Central memory CD8-positive, alpha-beta T cell (primary cell): Measurements from ENCODE around the gene FAF2.

Source experiments
- ATAC-seq: fragments of 150-1000 bp; cut with Tn5 transposase; replicated peaks from 2 replicates; pipeline ENCODE4 v1.10.0; 2022; ENCODE audit warnings: mild to moderate bottlenecking, moderate FRiP score, moderate number of reproducible peaks; ENCODE audit not compliant: poor library complexity, severe bottlenecking; ENCODE audit errors: extremely low read depth
- DNase-seq, 2 donors: peaks; one replicate each; pipeline ENCODE4 v3.0.0; 2021; ENCODE audit warnings: low spot score in 2 of 2
- H3K27ac Mint-ChIP-seq: one replicate; pipeline ENCODE4 v1.8.0; 2022; ENCODE audit warnings: low read depth, mild to moderate bottlenecking, moderate library complexity, mixed read lengths
- H3K27me3 Mint-ChIP-seq: one replicate; pipeline ENCODE4 v1.8.0; 2022; ENCODE audit warnings: mixed read lengths
- H3K36me3 Mint-ChIP-seq: one replicate; pipeline ENCODE4 v1.8.0; 2022; ENCODE audit warnings: mild to moderate bottlenecking, moderate library complexity, mixed read lengths; ENCODE audit not compliant: insufficient read depth
- H3K4me1 Mint-ChIP-seq: one replicate; pipeline ENCODE4 v1.8.0; 2022; ENCODE audit warnings: mixed read lengths
- H3K4me3 Mint-ChIP-seq: one replicate; pipeline ENCODE4 v1.8.0; 2022; ENCODE audit warnings: mild to moderate bottlenecking, moderate library complexity, mixed read lengths
- H3K9me3 Mint-ChIP-seq: one replicate; pipeline ENCODE4 v1.8.0; 2022; ENCODE audit warnings: mixed read lengths

FAF2 gene

GRCh38 chr5:176412517-176413254 lies 35.5 kb upstream of the FAF2 start:
- Mint-ChIP-seq H3K27ac (peak overlapping the region; percentile 71), H3K4me1 (peaks cover 58% of the 10 kb centered on the region), H3K9me3 (no peaks in the 10 kb centered on the region), H3K36me3 (peaks cover 22% of the 10 kb centered on the region), H3K4me3 (no peak overlapping the region), H3K27me3 (no peaks in the 10 kb centered on the region)
- DNase-seq (no peak), ATAC-seq (no peak)

GRCh38 chr5:176413255-176413565 lies 35.0 kb upstream of the FAF2 start:
- ATAC-seq (no peak), DNase-seq (no peak)
- no peak overlapping the region for H3K4me3 Mint-ChIP-seq

GRCh38 chr5:176413709-176414191 lies 34.4 kb upstream of the FAF2 start:
- peaks cover 58% of the 10 kb centered on the region for H3K4me1 Mint-ChIP-seq
- H3K36me3 Mint-ChIP-seq: peaks cover 22% of the 10 kb centered on the region
- no peak overlapping the region for H3K4me3 Mint-ChIP-seq

More at GRCh38 chr5:176413255-176413565, 35.0 kb upstream of the FAF2 start:
- H3K4me1 Mint-ChIP-seq: peaks cover 58% of the 10 kb centered on the region
- no peak overlapping the region for H3K27ac Mint-ChIP-seq
- no peaks in the 10 kb centered on the region for H3K27me3 Mint-ChIP-seq
- H3K9me3 Mint-ChIP-seq: no peaks in the 10 kb centered on the region
- peaks cover 22% of the 10 kb centered on the region for H3K36me3 Mint-ChIP-seq

GRCh38 chr5:176414704-176415103 lies 33.5 kb upstream of the FAF2 start:
- Mint-ChIP-seq H3K9me3 (no peaks in the 10 kb centered on the region), H3K27me3 (no peaks in the 10 kb centered on the region), H3K27ac (peak overlapping the region; percentile 91), H3K4me1 (peaks cover 58% of the 10 kb centered on the region), H3K36me3 (peaks cover 20% of the 10 kb centered on the region), H3K4me3 (peak overlapping the region; percentile 77)
- DNase-seq: no peak
- no peak for ATAC-seq

More at GRCh38 chr5:176413709-176414191, 34.4 kb upstream of the FAF2 start:
- H3K27me3 Mint-ChIP-seq: no peaks in the 10 kb centered on the region
- DNase-seq (no peak), ATAC-seq (no peak)
- no peaks in the 10 kb centered on the region for H3K9me3 Mint-ChIP-seq
- H3K27ac Mint-ChIP-seq: peak overlapping the region; percentile 91

- H3K36me3 Mint-ChIP-seq: peaks cover 18% of the 10 kb centered on the region
- no peak for DNase-seq
- peak overlapping the region; percentile 91 for H3K27ac Mint-ChIP-seq
- peak overlapping the region; percentile 77 for H3K4me3 Mint-ChIP-seq
- H3K27me3 Mint-ChIP-seq: no peaks in the 10 kb centered on the region
- ATAC-seq: no peak
- H3K4me1 Mint-ChIP-seq: peaks cover 58% of the 10 kb centered on the region
- H3K9me3 Mint-ChIP-seq: no peaks in the 10 kb centered on the region
Measured at GRCh38 chr5:176415240-176415951, 32.8 kb upstream of the FAF2 start.

GRCh38 chr5:176415952-176416924 lies 31.9 kb upstream of the FAF2 start, which contains the start of gene CLTB:
CLTB (minus strand) TSS chr5:176416539; CDS start chr5:176416363, 176 bp downstream.
- H3K27ac Mint-ChIP-seq: peak within 1 kb of the TSS; percentile 91
- ATAC-seq (peak; percentile 91), DNase-seq (peak; percentile 71)
- H3K36me3 Mint-ChIP-seq: peaks cover 11% of the 10 kb centered on the region
- peak within 1 kb of the TSS; percentile 77 for H3K4me3 Mint-ChIP-seq
- H3K4me1 Mint-ChIP-seq: peaks cover 51% of the 10 kb centered on the region
- no peaks in the 10 kb centered on the region for H3K27me3 Mint-ChIP-seq
- H3K9me3 Mint-ChIP-seq: no peaks in the 10 kb centered on the region

GRCh38 chr5:176416965-176417364 lies 31.2 kb upstream of the FAF2 start:
- ATAC-seq: no peak
- peak overlapping the region; percentile 91 for H3K27ac Mint-ChIP-seq

GRCh38 chr5:176418251-176418650 lies 29.9 kb upstream of the FAF2 start:
- Mint-ChIP-seq H3K4me3 (no peak overlapping the region), H3K4me1 (peaks cover 32% of the 10 kb centered on the region), H3K27ac (peak overlapping the region; percentile 57), H3K27me3 (no peaks in the 10 kb centered on the region), H3K36me3 (peaks cover 11% of the 10 kb centered on the region), H3K9me3 (no peaks in the 10 kb centered on the region)
- DNase-seq (no peak), ATAC-seq (no peak)

More at GRCh38 chr5:176416965-176417364, 31.2 kb upstream of the FAF2 start:
- peaks cover 44% of the 10 kb centered on the region for H3K4me1 Mint-ChIP-seq
- peaks cover 11% of the 10 kb centered on the region for H3K36me3 Mint-ChIP-seq
- DNase-seq: no peak
- peak overlapping the region; percentile 77 for H3K4me3 Mint-ChIP-seq
- no peaks in the 10 kb centered on the region for H3K27me3 Mint-ChIP-seq
- no peaks in the 10 kb centered on the region for H3K9me3 Mint-ChIP-seq

GRCh38 chr5:176420086-176420485 lies 28.1 kb upstream of the FAF2 start:
- Mint-ChIP-seq H3K4me3 (no peak overlapping the region), H3K27ac (no peak overlapping the region), H3K27me3 (no peaks in the 10 kb centered on the region), H3K9me3 (no peaks in the 10 kb centered on the region), H3K36me3 (peaks cover 6% of the 10 kb centered on the region), H3K4me1 (peaks cover 14% of the 10 kb centered on the region)
- no peak for ATAC-seq
- no peak for DNase-seq

- H3K27me3 Mint-ChIP-seq: no peaks in the 10 kb centered on the region
- H3K27ac Mint-ChIP-seq: no peak overlapping the region
- H3K4me1 Mint-ChIP-seq: peaks cover 7% of the 10 kb centered on the region
- DNase-seq (no peak), ATAC-seq (no peak)
- no peak overlapping the region for H3K4me3 Mint-ChIP-seq
- H3K36me3 Mint-ChIP-seq: no peaks in the 10 kb centered on the region
- no peaks in the 10 kb centered on the region for H3K9me3 Mint-ChIP-seq
Measured at GRCh38 chr5:176420972-176421544, 27.1 kb upstream of the FAF2 start.

GRCh38 chr5:176424181-176424580 lies 24.0 kb upstream of the FAF2 start:
- no peak overlapping the region for H3K4me3 Mint-ChIP-seq
- H3K36me3 Mint-ChIP-seq: no peaks in the 10 kb centered on the region
- no peaks in the 10 kb centered on the region for H3K27me3 Mint-ChIP-seq
- no peak overlapping the region for H3K27ac Mint-ChIP-seq
- H3K4me1 Mint-ChIP-seq: no peaks in the 10 kb centered on the region
- H3K9me3 Mint-ChIP-seq: no peaks in the 10 kb centered on the region
- DNase-seq (no peak), ATAC-seq (no peak)

GRCh38 chr5:176425138-176425537 lies 23.0 kb upstream of the FAF2 start:
- Mint-ChIP-seq H3K36me3 (no peaks in the 10 kb centered on the region), H3K4me3 (no peak overlapping the region), H3K9me3 (no peaks in the 10 kb centered on the region), H3K27me3 (no peaks in the 10 kb centered on the region), H3K4me1 (peaks cover 3% of the 10 kb centered on the region), H3K27ac (no peak overlapping the region)
- ATAC-seq (no peak), DNase-seq (no peak)
